Stomach (tissue), 4 donors: ENCODE measurements around the gene ASB8.

ENCODE experiments used
- EP300 ChIP-seq: sonication (generic); formaldehyde crosslinking; IDR thresholded peaks from one replicate; pipeline ENCODE4 v1.6.1; 2017; ENCODE audit warnings: antibody characterized with exemption
- POLR2A ChIP-seq, 4 donors: fragments of 450-650 bp; IDR thresholded peaks; one replicate each; pipeline ENCODE4 v1.6.1; 2016; ENCODE audit warnings: antibody characterized with exemption in 4 of 4, control low read depth in 2 of 4, mild to moderate bottlenecking in 1 of 4, moderate library complexity in 1 of 4
- POLR2AphosphoS5 ChIP-seq, 3 donors: sonication (generic); formaldehyde crosslinking; IDR thresholded peaks; one replicate each; pipeline ENCODE4 v1.6.1; 2016; ENCODE audit warnings: antibody characterized with exemption in 3 of 3
- TF ChIP-seq, protein P1 (sequence below), 7 experiments: fragments of 450-650 bp in 4 of 7; fragments of 200-600 bp in 3 of 7; sonication (generic) in 3 of 7; IDR thresholded peaks; one replicate each; pipeline ENCODE4 v1.5.1; 2016 to 2019; ENCODE audit warnings: antibody characterized with exemption in 7 of 7, control low read depth in 2 of 7, mild to moderate bottlenecking in 1 of 7

DNA sequence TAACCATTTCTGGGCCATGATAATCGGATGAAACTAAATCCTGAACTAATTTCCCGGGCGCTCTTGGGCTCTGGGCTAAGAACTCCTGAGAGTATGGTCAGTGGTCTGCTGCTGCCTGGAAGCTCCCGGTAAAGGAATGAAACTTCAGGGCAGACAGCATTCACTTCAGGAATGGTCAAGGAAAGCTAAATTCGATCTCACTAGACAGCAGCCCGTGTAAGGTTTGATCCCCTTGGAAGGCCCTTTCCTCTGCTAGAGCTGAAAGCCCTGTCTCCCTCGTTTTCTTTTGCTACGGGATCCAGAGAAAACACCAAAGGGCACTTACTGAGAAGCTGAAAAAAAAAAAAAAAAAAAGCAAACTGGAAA, 680 bp downstream of the ASB8 start:
- TF ChIP-seq, protein P1, sequence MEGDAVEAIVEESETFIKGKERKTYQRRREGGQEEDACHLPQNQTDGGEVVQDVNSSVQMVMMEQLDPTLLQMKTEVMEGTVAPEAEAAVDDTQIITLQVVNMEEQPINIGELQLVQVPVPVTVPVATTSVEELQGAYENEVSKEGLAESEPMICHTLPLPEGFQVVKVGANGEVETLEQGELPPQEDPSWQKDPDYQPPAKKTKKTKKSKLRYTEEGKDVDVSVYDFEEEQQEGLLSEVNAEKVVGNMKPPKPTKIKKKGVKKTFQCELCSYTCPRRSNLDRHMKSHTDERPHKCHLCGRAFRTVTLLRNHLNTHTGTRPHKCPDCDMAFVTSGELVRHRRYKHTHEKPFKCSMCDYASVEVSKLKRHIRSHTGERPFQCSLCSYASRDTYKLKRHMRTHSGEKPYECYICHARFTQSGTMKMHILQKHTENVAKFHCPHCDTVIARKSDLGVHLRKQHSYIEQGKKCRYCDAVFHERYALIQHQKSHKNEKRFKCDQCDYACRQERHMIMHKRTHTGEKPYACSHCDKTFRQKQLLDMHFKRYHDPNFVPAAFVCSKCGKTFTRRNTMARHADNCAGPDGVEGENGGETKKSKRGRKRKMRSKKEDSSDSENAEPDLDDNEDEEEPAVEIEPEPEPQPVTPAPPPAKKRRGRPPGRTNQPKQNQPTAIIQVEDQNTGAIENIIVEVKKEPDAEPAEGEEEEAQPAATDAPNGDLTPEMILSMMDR (IDR thresholded peaks at IDR 0.05), result no peak
- no peak for TF ChIP-seq EP300
- no peak for TF ChIP-seq POLR2AphosphoS5 (IDR thresholded peaks at IDR 0.05)
- TF ChIP-seq POLR2A (IDR thresholded peaks at IDR 0.05), result no peak
